Erythroblast (primary cell): ENCODE measurements around the gene EGFLAM.

ENCODE experiments used
- GATA1 ChIP-seq: IDR thresholded peaks from 2 replicates; pipeline ENCODE4 v1.6.1; 2011; ENCODE audit warnings: low read depth, mild to moderate bottlenecking, control low read depth, low read length, moderate library complexity
- POLR2A ChIP-seq: IDR thresholded peaks from 2 replicates; pipeline ENCODE4 v1.6.1; 2011; ENCODE audit warnings: mild to moderate bottlenecking, low read length

GRCh38 chr5:38284384-38284783 lies 26.0 kb downstream of the EGFLAM start:
- TF ChIP-seq POLR2A (no peak), GATA1 (no peak)
